Endothelial cell of umbilical vein (primary cell): ENCODE data around the gene NUCKS1. TPM values are rescaled to one million over a fixed set of nuclear protein-coding genes. Genes with fewer than 3 reads are reported as not detected.

ENCODE experiments used
- BruUV-seq: library from RNA; stranded (reverse); fragments of 400-500 nt; replicated peaks from 2 replicates; lab custom pipeline; 2021; lab: Mats Ljungman, UMichigan
- CTCF ChIA-PET: fragments of 300-600, 350-600 bp; sonication (Branson Sonifier 250); formaldehyde crosslinking; loops from one replicate; lab custom pipeline; 2021; ENCODE audit warnings: antibody characterized with exemption, inconsistent platforms; lab: Charles Lee
- POLR2A ChIA-PET: fragments of 300-600, 350-600 bp; sonication (Branson Sonifier 250); formaldehyde crosslinking; loops from one replicate; lab custom pipeline; 2021; ENCODE audit warnings: antibody characterized with exemption, inconsistent platforms; lab: Charles Lee
- DNase-seq: peaks from one replicate; pipeline ENCODE4 v3.0.0-alpha.2; 2011; ENCODE audit warnings: low read depth, low spot score
- FAIRE-seq: peaks from 2 replicates; lab custom pipeline; 2011; peaks lifted over from hg19 to GRCh38; lab: Jason Lieb, UNC
- H2AFZ ChIP-seq: 2 replicates; pipeline ENCODE4 v1.6.0; 2012; ENCODE audit warnings: low read depth, low read length, control low read depth, inconsistent platforms
- H3K27ac ChIP-seq: 2 replicates; pipeline ENCODE4 v1.5.1; 2011; ENCODE audit warnings: low read depth, mild to moderate bottlenecking, control low read depth, low read length, moderate library complexity; ENCODE audit not compliant: insufficient read depth
- H3K27me3 ChIP-seq, 2 experiments: 2 replicates each; pipeline versions ENCODE4 v1.6.0 to v1.6.1; 2011; ENCODE audit warnings: low read length in 2 of 2, mixed read lengths in 1 of 2; ENCODE audit not compliant: control insufficient read depth in 2 of 2, insufficient read depth in 2 of 2
- H3K36me3 ChIP-seq, 2 experiments: 2 replicates in 1 of 2; 3 replicates in 1 of 2; pipeline ENCODE4 v1.5.1; 2011; ENCODE audit warnings: low read length in 2 of 2, mild to moderate bottlenecking in 1 of 2, moderate library complexity in 1 of 2; ENCODE audit not compliant: control insufficient read depth in 2 of 2, insufficient read depth in 2 of 2; ENCODE audit errors: extremely low read depth in 1 of 2
- H3K4me1 ChIP-seq: 3 replicates; pipeline ENCODE4 v1.5.1; 2011; ENCODE audit warnings: mild to moderate bottlenecking, low read length; ENCODE audit not compliant: control insufficient read depth, insufficient read depth; ENCODE audit errors: extremely low read depth
- H3K4me2 ChIP-seq: 2 replicates; pipeline ENCODE4 v1.6.1; 2011; ENCODE audit warnings: low read length, control low read depth, mixed read lengths; ENCODE audit not compliant: insufficient read depth
- H3K4me3 ChIP-seq, 3 experiments: fragments of 200-600 bp in 1 of 3; sonication (generic), shearing (Covaris generic) in 1 of 3; replicated peaks in 1 of 3; 2 replicates each; pipeline ENCODE4 v1.5.1; 2011 to 2016; ENCODE audit warnings: control low read depth in 3 of 3, low read length in 3 of 3, mild to moderate bottlenecking in 2 of 3, inconsistent platforms in 1 of 3, low read depth in 1 of 3, moderate library complexity in 1 of 3; ENCODE audit not compliant: insufficient read depth in 1 of 3
- H3K79me2 ChIP-seq: 2 replicates; pipeline ENCODE4 v1.6.0; 2012; ENCODE audit warnings: low read length, inconsistent platforms; ENCODE audit not compliant: control insufficient read depth, insufficient read depth
- H3K9ac ChIP-seq: replicated peaks from 2 replicates; pipeline ENCODE3; 2011; ENCODE audit warnings: low read length, control low read depth; ENCODE audit not compliant: insufficient read depth; ENCODE audit errors: extremely low read depth
- H3K9me1 ChIP-seq: replicated peaks from 3 replicates; pipeline ENCODE4 v1.6.0; 2011; ENCODE audit warnings: mild to moderate bottlenecking, low read length; ENCODE audit not compliant: control insufficient read depth, insufficient read depth; ENCODE audit errors: extremely low read depth
- H3K9me3 ChIP-seq: replicated peaks from 2 replicates; pipeline ENCODE4 v1.5.1; 2012; ENCODE audit warnings: low read length, inconsistent platforms; ENCODE audit not compliant: control insufficient read depth, insufficient read depth
- H4K20me1 ChIP-seq: replicated peaks from 2 replicates; pipeline ENCODE3; 2011; ENCODE audit warnings: mild to moderate bottlenecking, low read length; ENCODE audit not compliant: control insufficient read depth, insufficient read depth; ENCODE audit errors: extremely low read depth
- EZH2 ChIP-seq: IDR thresholded peaks from 2 replicates; pipeline ENCODE4 v1.6.1; 2012; ENCODE audit warnings: borderline replicate concordance, low read depth, mild to moderate bottlenecking, moderate library complexity, low read length, inconsistent platforms; ENCODE audit not compliant: severe bottlenecking
- FOS ChIP-seq: IDR thresholded peaks from 2 replicates; pipeline ENCODE4 v1.6.1; 2011; ENCODE audit warnings: mild to moderate bottlenecking, low read length, moderate library complexity, borderline replicate concordance; ENCODE audit not compliant: insufficient read depth
- GATA2 ChIP-seq: IDR thresholded peaks from 2 replicates; pipeline ENCODE4 v1.7.0; 2011; ENCODE audit warnings: low read depth, mild to moderate bottlenecking, moderate library complexity, mixed read lengths, low read length; ENCODE audit not compliant: insufficient read length, insufficient read depth
- JUN ChIP-seq: IDR thresholded peaks from 2 replicates; pipeline ENCODE4 v1.6.1; 2011; ENCODE audit warnings: borderline replicate concordance, low read depth; ENCODE audit not compliant: insufficient read length, insufficient read depth
- MYC ChIP-seq: IDR thresholded peaks from one replicate; pipeline ENCODE4 v1.6.1; 2011; ENCODE audit warnings: mild to moderate bottlenecking, low read depth, low read length
- POLR2A ChIP-seq: IDR thresholded peaks from 2 replicates; pipeline ENCODE4 v1.6.1; 2012; ENCODE audit warnings: low read depth, mild to moderate bottlenecking, control low read depth, low read length
- POLR2AphosphoS5 ChIP-seq: IDR thresholded peaks from 2 replicates; pipeline ENCODE4 v1.6.1; 2012; ENCODE audit warnings: low read depth, mild to moderate bottlenecking, control low read depth, low read length, moderate library complexity; ENCODE audit not compliant: insufficient read depth
- dilution Hi-C: fragments of 300-500 bp; cut with MboI; formaldehyde crosslinking; loops from one replicate; pipeline ENCODE4 v1.15.0; 2019; ENCODE audit warnings: low sequenced_read_pairs; ENCODE audit not compliant: extremely low pct_ligation_motif_present
- intact Hi-C: fragments of 100-400 bp; cut with micrococcal nuclease; formaldehyde crosslinking; loops from one replicate; pipeline ENCODE4 v1.10.0; 2022
- polyA plus RNA-seq, 4 experiments: library from polyadenylated mRNA; depleted of rRNA in 3 of 4; stranded (reverse) in 3 of 4; unstranded in 1 of 4; fragments of >200 nt; gene quantifications; 2 replicates each; pipeline versions ENCODE4 v1.2.1 to v1.2.3, GENCODE V29; 2011 to 2012; ENCODE audit warnings: missing spikeins in 1 of 4
- total RNA-seq: library from RNA; stranded (reverse); gene quantifications from 2 replicates; pipeline ENCODE4 v1.2.3, GENCODE V29; 2021
- TF ChIP-seq, protein P1 (sequence below): IDR thresholded peaks from 2 replicates; pipeline ENCODE4 v1.6.1; 2011; ENCODE audit not compliant: insufficient read depth, insufficient read length
- TF ChIP-seq, protein P2 (sequence below), 2 donors: IDR thresholded peaks; 1 replicate in 1 of 2; 2 replicates in 1 of 2; pipeline ENCODE4 v1.5.1; 2011; ENCODE audit warnings: low read length in 2 of 2, mild to moderate bottlenecking in 2 of 2, moderate library complexity in 2 of 2, control low read depth in 1 of 2, inconsistent platforms in 1 of 2, low read depth in 1 of 2; ENCODE audit not compliant: insufficient read depth in 1 of 2; ENCODE audit errors: extremely low read depth in 1 of 2

NUCKS1 gene
- total and polyA plus RNA-seq, 2 donors (not counting 3 experiments of a cell fraction or from before 2014, with no cell fraction given): 53.7 to 282 TPM

DNA sequence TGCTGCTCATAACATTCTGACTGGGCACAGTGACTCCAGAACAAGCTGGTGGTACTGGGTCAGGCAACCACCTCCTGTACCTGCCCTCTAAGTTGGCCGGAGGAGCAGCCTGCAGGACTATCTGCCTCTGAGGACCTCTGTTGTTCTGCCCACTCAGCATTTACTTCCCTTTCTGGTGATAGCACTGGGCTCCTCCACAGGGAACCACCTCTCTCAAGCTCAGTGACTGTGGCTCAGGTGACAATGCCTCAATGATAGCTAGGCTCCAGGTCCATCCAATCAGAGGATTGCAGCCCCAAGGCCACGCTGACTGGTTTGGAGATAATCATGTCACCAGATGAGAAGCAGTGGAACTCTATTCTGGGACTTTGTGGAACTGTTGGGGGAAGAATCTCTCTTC lies 47.2 kb upstream of the NUCKS1 start:
- Histone ChIP-seq H3K36me3 (peaks cover 0 to 31% of the 10 kb centered on the region in 2 experiments), H3K27me3 (no peaks in the 10 kb centered on the region), H3K4me1 (no peaks in the 10 kb centered on the region), H2AFZ (no peak overlapping the region), H3K9me3 (no peaks in the 10 kb centered on the region), H3K4me2 (no peak overlapping the region), H3K27ac (no peak overlapping the region), H3K9me1 (no peaks in the 10 kb centered on the region), H3K4me3 (no peak overlapping the region), H3K79me2 (no peaks in the 10 kb centered on the region), H3K9ac (no peak overlapping the region), H4K20me1 (no peaks in the 10 kb centered on the region)
- no peak for DNase-seq
- no peak for TF ChIP-seq POLR2AphosphoS5
- TF ChIP-seq, protein P1, sequence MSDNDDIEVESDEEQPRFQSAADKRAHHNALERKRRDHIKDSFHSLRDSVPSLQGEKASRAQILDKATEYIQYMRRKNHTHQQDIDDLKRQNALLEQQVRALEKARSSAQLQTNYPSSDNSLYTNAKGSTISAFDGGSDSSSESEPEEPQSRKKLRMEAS: no peak
- no peak for TF ChIP-seq GATA2
- no peak for TF ChIP-seq MYC
- no peak for TF ChIP-seq FOS
- no peak for TF ChIP-seq EZH2
- no peak for TF ChIP-seq POLR2A
- TF ChIP-seq, protein P2, sequence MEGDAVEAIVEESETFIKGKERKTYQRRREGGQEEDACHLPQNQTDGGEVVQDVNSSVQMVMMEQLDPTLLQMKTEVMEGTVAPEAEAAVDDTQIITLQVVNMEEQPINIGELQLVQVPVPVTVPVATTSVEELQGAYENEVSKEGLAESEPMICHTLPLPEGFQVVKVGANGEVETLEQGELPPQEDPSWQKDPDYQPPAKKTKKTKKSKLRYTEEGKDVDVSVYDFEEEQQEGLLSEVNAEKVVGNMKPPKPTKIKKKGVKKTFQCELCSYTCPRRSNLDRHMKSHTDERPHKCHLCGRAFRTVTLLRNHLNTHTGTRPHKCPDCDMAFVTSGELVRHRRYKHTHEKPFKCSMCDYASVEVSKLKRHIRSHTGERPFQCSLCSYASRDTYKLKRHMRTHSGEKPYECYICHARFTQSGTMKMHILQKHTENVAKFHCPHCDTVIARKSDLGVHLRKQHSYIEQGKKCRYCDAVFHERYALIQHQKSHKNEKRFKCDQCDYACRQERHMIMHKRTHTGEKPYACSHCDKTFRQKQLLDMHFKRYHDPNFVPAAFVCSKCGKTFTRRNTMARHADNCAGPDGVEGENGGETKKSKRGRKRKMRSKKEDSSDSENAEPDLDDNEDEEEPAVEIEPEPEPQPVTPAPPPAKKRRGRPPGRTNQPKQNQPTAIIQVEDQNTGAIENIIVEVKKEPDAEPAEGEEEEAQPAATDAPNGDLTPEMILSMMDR (IDR thresholded peaks at IDR 0.05; ENCODE audit: extremely low read depth in 1 of 2, insufficient read depth in 1 of 2, low read depth in 1 of 2, low read length in 2 of 2): no peak
- no peak for TF ChIP-seq JUN
- FAIRE-seq: no peak
- ChIA-PET POLR2A (no interaction called here), CTCF (interaction anchor here (2.4 to 12.5 kb wide), 2 partner anchors 110 to 181 kb away, joined by 8 to 403 read pairs; no protein-coding TSS in a partner anchor)
- BruUV-seq: no TSS peak
- dilution Hi-C loops: no loop called here
- intact Hi-C loops: no loop called here
